Pancreas (tissue), 10 donors: Measurements from ENCODE around the gene HIPK2. TPM values are rescaled to one million over a fixed set of nuclear protein-coding genes. Genes with fewer than 3 reads are reported as not detected.

Experiments used
- ATAC-seq, 4 donors: fragments of 200-7000 bp; cut with Tn5 transposase; one replicate each; pipeline versions ENCODE4 v1.8.0 to v1.9.1; 2020; ENCODE audit warnings: mild to moderate bottlenecking in 4 of 4, moderate library complexity in 4 of 4
- DNase-seq, 6 donors: peaks; one replicate each; pipeline ENCODE4 v3.0.0-alpha.2; 2020
- FAIRE-seq: peaks from 2 replicates; lab custom pipeline; 2012; peaks lifted over from hg19 to GRCh38; lab: Jason Lieb, UNC
- H3K27ac ChIP-seq, 4 donors: fragments of 200-600 bp; sonication (generic); 1 replicate in 3 of 4; 2 replicates in 1 of 4; pipeline versions ENCODE4 v1.5.0 to v1.8.0; 2020
- H3K27me3 ChIP-seq, 4 donors: fragments of 200-600 bp; one replicate each; pipeline ENCODE4 v1.8.0; 2021
- H3K36me3 ChIP-seq, 3 donors: fragments of 200-600 bp; sonication (generic) in 1 of 3; one replicate each; pipeline versions ENCODE4 v1.5.0 to v1.8.0; 2020 to 2021
- H3K4me1 ChIP-seq, 3 donors: fragments of 200-600 bp; one replicate each; pipeline ENCODE4 v1.8.0; 2021
- H3K4me3 ChIP-seq, 4 donors: fragments of 200-600 bp; sonication (generic) in 2 of 4; one replicate each; pipeline versions ENCODE4 v1.5.0 to v1.8.0; 2020 to 2021
- H3K9me3 ChIP-seq, 4 donors: fragments of 200-600 bp; one replicate each; pipeline ENCODE4 v1.8.0; 2021
- WGBS, 2 donors: extraction: QIAGEN DNeasy Blood & Tissue Kit; methylation state at CpG; one replicate each; pipeline ENCODE4 v1.1.7; 2013; 5-methylcytosine and 5-hydroxymethylcytosine counted together
- intact Hi-C, 3 donors: fragments of 100-400 bp; cut with DNase I; formaldehyde crosslinking; loops; one replicate each; pipeline versions ENCODE4 v1.11.1 to v1.14.2; 2022
- polyA plus RNA-seq, 2 donors: library from polyadenylated mRNA; stranded (reverse); fragments of 200-250 nt; gene quantifications; one replicate each; pipeline ENCODE4 v1.2.3, GENCODE V29; 2013
- total RNA-seq, 6 donors: library from RNA; stranded (reverse); fragmentation: NEBNext Ultra II Directional in 4 of 6; extraction: Animal tissue kit (Norgen Biotek cat#: 25700) in 4 of 6; gene quantifications; one replicate each; pipeline versions ENCODE4 v1.2.1 to v1.2.4, GENCODE V29; 2021 to 2023
- TF ChIP-seq, protein P1 (sequence below), 4 donors: fragments of 200-600 bp; sonication (generic) in 3 of 4; IDR thresholded peaks; one replicate each; pipeline versions ENCODE4 v1.5.0 to v1.8.0; 2021; ENCODE audit warnings: antibody characterized with exemption in 4 of 4
- donor health status: healthy with polysubstance abuse.
- donor health status: DM: no; HTN: no; CAD: no; lungs with moderate emphysema.
- donor health status: DM: no; HTN: no; CAD: no.
- donor health status: control.
- donor health status: control.
- donor health status: Bipolar disorder and iron deficiency.
- donor health status: DM: yes; HTN: yes; CAD: no.
- donor health status: DM: no; HTN: no; CAD: no.
- donor health status: DM: no; HTN: no; CAD: no.
- donor health status: DM: yes; HTN: yes; CAD: no.

HIPK2 gene
- total and polyA plus RNA-seq, 8 donors: 6.7 to 49.0 (median 24.7) TPM

DNA sequence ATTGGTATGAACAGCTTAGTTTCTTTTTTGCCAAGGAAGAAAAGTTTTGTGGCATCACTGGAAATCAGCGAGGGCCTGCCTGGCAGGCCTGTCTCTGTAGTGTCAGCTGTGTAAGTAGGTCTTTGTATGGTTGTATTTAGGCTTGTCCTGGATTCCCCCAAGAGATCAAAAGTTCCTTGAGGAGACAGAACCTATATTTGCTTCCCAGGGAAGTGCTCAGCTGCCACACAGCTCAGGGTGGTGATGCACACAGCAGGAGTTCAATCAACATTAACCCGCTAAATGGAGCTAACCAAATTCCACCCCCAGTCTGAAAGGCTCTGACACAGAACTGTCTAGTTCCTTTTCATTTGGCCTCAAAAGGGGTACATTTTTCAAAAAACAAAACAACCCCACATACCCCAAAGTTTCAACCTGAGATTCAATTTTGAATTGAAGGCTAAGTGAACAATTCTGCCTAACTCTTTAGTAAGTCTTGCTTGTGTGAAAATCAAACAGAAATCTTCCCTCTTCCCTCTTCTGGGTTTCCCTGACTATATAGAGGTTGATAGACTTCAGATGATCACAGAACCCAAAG, 129.9 kb downstream of the HIPK2 start:
- intact Hi-C loops: loop anchor here in 2 of 3 donors (5.0 to 10.0 kb wide), 3 partner anchors 117 to 354 kb away; partner anchors contain the start of gene HIPK2 (in 1 of the 2)
- peak overlapping the region in 2 of 4 donors; percentile 59 to 62 for H3K27ac ChIP-seq

DNA sequence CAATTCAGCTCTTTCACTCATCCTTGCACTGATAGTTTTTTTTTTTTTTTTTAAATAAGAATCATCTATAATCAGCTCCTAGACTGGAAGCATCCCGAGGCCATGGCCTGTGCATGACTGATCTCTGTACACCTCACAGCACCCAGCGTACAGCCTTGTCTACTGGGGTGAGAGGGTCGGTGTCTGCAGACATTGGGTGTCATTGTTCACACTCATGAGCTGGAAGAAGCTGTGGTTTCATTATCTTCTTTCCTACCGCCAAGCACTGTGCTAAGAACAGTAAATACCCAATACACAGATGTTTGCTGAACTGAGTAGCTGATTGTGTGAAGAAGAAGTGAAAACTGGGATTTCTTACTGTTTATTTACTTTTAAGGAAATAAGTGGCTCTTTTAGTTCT, 130.7 kb downstream of the HIPK2 start:
- TF ChIP-seq, protein P1, sequence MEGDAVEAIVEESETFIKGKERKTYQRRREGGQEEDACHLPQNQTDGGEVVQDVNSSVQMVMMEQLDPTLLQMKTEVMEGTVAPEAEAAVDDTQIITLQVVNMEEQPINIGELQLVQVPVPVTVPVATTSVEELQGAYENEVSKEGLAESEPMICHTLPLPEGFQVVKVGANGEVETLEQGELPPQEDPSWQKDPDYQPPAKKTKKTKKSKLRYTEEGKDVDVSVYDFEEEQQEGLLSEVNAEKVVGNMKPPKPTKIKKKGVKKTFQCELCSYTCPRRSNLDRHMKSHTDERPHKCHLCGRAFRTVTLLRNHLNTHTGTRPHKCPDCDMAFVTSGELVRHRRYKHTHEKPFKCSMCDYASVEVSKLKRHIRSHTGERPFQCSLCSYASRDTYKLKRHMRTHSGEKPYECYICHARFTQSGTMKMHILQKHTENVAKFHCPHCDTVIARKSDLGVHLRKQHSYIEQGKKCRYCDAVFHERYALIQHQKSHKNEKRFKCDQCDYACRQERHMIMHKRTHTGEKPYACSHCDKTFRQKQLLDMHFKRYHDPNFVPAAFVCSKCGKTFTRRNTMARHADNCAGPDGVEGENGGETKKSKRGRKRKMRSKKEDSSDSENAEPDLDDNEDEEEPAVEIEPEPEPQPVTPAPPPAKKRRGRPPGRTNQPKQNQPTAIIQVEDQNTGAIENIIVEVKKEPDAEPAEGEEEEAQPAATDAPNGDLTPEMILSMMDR (IDR thresholded peaks at IDR 0.05): no peak
- ATAC-seq (no peak), DNase-seq (no peak), FAIRE-seq (no peak)
- Histone ChIP-seq H3K4me3 (no peak overlapping the region), H3K27ac (no peak overlapping the region), H3K4me1 (peaks cover 8 to 38% (median 16%) of the 10 kb centered on the region in 3 donors), H3K36me3 (no peaks in the 10 kb centered on the region), H3K27me3 (no peaks in the 10 kb centered on the region), H3K9me3 (no peaks in the 10 kb centered on the region)
- intact Hi-C loops: loop anchor here in 2 of 3 donors (5.0 to 10.0 kb wide), 3 partner anchors 118 to 355 kb away; partner anchors contain the start of gene HIPK2 (in 1 of the 2)
- WGBS, 2 donors: 82 to 88% methylated on average over 4 of the region's 4 CpGs

More for the DNA sequence above, 129.9 kb downstream of the HIPK2 start:
- no peaks in the 10 kb centered on the region for H3K9me3 ChIP-seq
- H3K36me3 ChIP-seq: no peaks in the 10 kb centered on the region
- TF ChIP-seq, protein P1 (IDR thresholded peaks at IDR 0.05): no peak
- whole genome bisulfite sequencing, 2 donors: 95% methylated on average over 2 of the region's 2 CpGs
- DNase-seq: no peak
- no peaks in the 10 kb centered on the region for H3K27me3 ChIP-seq
- no peak for ATAC-seq
- no peak for FAIRE-seq
- H3K4me1 ChIP-seq: peaks cover 8 to 38% (median 16%) of the 10 kb centered on the region in 3 donors
- H3K4me3 ChIP-seq: no peak overlapping the region

DNA sequence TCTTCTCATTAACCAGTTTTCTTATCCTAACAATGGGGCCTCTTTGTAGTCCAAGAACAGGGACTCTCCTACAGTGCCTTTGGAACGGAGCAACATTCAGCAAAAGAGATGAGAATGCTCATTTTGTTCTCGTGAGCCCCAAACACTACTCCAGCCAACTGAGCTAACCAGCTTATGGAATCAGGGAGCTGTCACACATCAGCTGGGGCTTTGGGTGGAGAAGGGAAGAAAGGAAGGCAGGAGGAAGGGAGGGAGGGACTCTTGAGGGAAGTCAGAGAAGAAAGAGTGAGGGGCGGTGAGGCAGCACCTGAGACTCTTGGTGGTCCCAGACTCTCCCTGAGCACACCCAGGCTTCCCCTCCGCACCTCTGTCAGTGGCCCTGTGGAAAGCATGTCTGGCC, 131.2 kb downstream of the HIPK2 start:
- peaks cover 8 to 38% (median 16%) of the 10 kb centered on the region in 3 donors for H3K4me1 ChIP-seq
- H3K9me3 ChIP-seq: no peaks in the 10 kb centered on the region
- WGBS, 2 donors: 92 to 98% methylated on average over 4 of the region's 4 CpGs
- TF ChIP-seq, protein P1 (IDR thresholded peaks at IDR 0.05): no peak
- no peaks in the 10 kb centered on the region for H3K36me3 ChIP-seq
- no peaks in the 10 kb centered on the region for H3K27me3 ChIP-seq
- DNase-seq (no peak), FAIRE-seq (no peak), ATAC-seq (no peak)
- intact Hi-C loops: loop anchor here in 2 of 3 donors (5.0 to 10.0 kb wide), 3 partner anchors 118 to 356 kb away; partner anchors contain the start of gene HIPK2 (in 1 of the 2)
- no peak overlapping the region for H3K4me3 ChIP-seq
- no peak overlapping the region for H3K27ac ChIP-seq

DNA sequence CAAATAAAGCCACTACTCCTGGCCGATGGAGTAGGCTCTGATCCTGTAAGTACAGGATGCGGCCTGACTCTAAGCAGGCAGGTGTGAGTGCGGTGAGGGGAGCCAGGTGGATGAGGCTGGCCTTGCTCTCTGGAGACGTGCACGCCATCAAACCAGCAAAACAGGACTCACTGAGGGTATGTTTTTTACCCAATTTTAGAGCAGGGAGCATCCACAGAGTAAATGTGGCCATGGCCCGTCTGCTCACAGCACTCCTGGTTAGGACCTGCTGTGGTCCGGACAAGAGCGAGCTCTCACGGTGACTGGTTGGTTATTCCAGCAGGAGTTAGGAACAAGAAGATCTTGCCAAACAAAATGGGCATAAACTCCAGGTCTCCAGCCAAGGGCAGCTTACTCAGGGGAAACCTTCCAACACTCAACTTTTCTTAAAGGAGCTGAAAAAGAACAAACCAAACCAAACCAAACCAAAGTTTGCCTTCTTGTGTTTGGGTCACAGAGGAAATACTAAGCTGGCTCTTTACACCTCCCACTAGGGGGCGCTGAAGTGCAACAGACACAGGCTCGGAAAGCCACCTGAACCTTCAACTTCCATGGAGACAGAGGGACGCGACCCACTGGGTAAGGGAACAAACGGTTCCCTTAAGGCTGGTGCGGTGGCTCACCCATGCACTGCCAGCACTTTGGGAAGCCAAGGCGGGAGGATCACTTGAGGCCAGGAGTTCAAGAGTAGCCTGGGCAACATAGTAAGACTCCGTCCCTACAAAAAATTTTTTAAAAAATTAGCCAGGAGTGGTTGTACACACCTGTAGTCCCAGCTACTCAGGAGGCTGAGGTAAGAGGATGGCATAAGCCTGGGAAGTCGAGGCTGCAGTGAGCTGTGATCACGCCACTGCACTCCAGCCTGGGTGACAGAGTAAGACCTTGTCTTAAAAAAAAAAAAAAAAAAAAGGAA, 131.9 kb downstream of the HIPK2 start:
- DNase-seq (peak; percentile 75 to 89 (median 84)), FAIRE-seq (no peak), ATAC-seq (peak; percentile 84 to 86 (median 86))
- H3K4me1 ChIP-seq: peaks cover 8 to 38% (median 16%) of the 10 kb centered on the region in 3 donors
- H3K4me3 ChIP-seq: no peak overlapping the region
- intact Hi-C loops: loop anchor here in 2 of 3 donors (5.0 to 10.0 kb wide), 3 partner anchors 119 to 356 kb away; partner anchors contain the start of gene HIPK2 (in 1 of the 2)
- TF ChIP-seq, protein P1 (IDR thresholded peaks at IDR 0.05): peak; percentile 79 to 90 (median 88)
- H3K9me3 ChIP-seq: no peaks in the 10 kb centered on the region
- no peak overlapping the region for H3K27ac ChIP-seq
- WGBS, 2 donors: 48 to 51% methylated on average over 19 of the region's 19 CpGs
- no peaks in the 10 kb centered on the region for H3K27me3 ChIP-seq
- H3K36me3 ChIP-seq: no peaks in the 10 kb centered on the region
